Measurements from ENCODE around the gene LGR6.

Gene LGR6

GRCh38 chr1:202173993-202174392 is 19.6 kb upstream of the LGR6 start:
- H3K27ac ChIP-seq (ENCODE audit: extremely low read depth, low read depth, low read length): no peak overlapping the region
- CTCF ChIA-PET: interaction anchor here (0.7 to 2.0 kb wide), 3 partner anchors 9 to 15 kb away, joined by 3 to 6 read pairs (median 3); no protein-coding TSS in a partner anchor

GRCh38 chr1:202176949-202177927 is 16.4 kb upstream of the LGR6 start:
- Histone ChIP-seq H3K9me3 (ENCODE audit: control insufficient read depth, insufficient read depth, low read depth, low read length) (no peaks in the 10 kb centered on the region), H3K27ac (ENCODE audit: extremely low read depth, low read depth, low read length) (no peak overlapping the region), H3K4me3 (ENCODE audit: low read depth, low read length) (no peak overlapping the region), H3K4me1 (ENCODE audit: control insufficient read depth, insufficient read depth, low read length) (no peaks in the 10 kb centered on the region), H3K36me3 (ENCODE audit: control insufficient read depth in 2 of 2, insufficient read depth in 1 of 2, low read length in 2 of 2) (no peaks in the 10 kb centered on the region)
- ChIA-PET POLR2A (no interaction called here), CTCF (interaction anchor here (0.7 to 1.4 kb wide), 5 partner anchors 8 to 42 kb away, joined by 3 to 6 read pairs (median 4); no protein-coding TSS in a partner anchor)
- TF ChIP-seq KLF16 (tag by site-specific recombination; IDR thresholded peaks at IDR 0.05) (no peak), ZNF692 (tag by site-specific recombination; IDR thresholded peaks at IDR 0.05) (peak; percentile 38; the same call in 1 of the 2 replicates)

More at GRCh38 chr1:202173993-202174392, 19.6 kb upstream of the LGR6 start:
- POLR2A ChIA-PET: no interaction called here
- Histone ChIP-seq H3K4me3 (ENCODE audit: low read depth, low read length) (no peak overlapping the region), H3K4me1 (ENCODE audit: control insufficient read depth, insufficient read depth, low read length) (no peaks in the 10 kb centered on the region), H3K36me3 (ENCODE audit: control insufficient read depth in 2 of 2, insufficient read depth in 1 of 2, low read length in 2 of 2) (no peaks in the 10 kb centered on the region), H3K9me3 (ENCODE audit: control insufficient read depth, insufficient read depth, low read depth, low read length) (no peaks in the 10 kb centered on the region)
- no peak for TF ChIP-seq ZNF10 (tag by site-specific recombination; IDR thresholded peaks at IDR 0.05)
- no peak for TF ChIP-seq ZNF792 (tag by site-specific recombination; IDR thresholded peaks at IDR 0.05)
- no peak for TF ChIP-seq HOXA7 (CRISPR knock-in tag; IDR thresholded peaks at IDR 0.05; ENCODE audit: borderline replicate concordance)
- no peak for TF ChIP-seq PRDM1 (tag by site-specific recombination; IDR thresholded peaks at IDR 0.05)
- no peak for TF ChIP-seq ZNF624 (tag by site-specific recombination; IDR thresholded peaks at IDR 0.05)
- TF ChIP-seq IKZF3 (tag by site-specific recombination; IDR thresholded peaks at IDR 0.05): no peak
- TF ChIP-seq ZNF362 (tag by site-specific recombination; IDR thresholded peaks at IDR 0.05): no peak
- no peak for TF ChIP-seq CTCF (tag by site-specific recombination; IDR thresholded peaks at IDR 0.05)

- Histone ChIP-seq H3K27ac (ENCODE audit: extremely low read depth, low read depth, low read length) (no peak overlapping the region), H3K36me3 (ENCODE audit: control insufficient read depth in 2 of 2, insufficient read depth in 1 of 2, low read length in 2 of 2) (no peaks in the 10 kb centered on the region), H3K4me3 (ENCODE audit: low read depth, low read length) (no peak overlapping the region), H3K4me1 (ENCODE audit: control insufficient read depth, insufficient read depth, low read length) (no peaks in the 10 kb centered on the region), H3K9me3 (ENCODE audit: control insufficient read depth, insufficient read depth, low read depth, low read length) (no peaks in the 10 kb centered on the region)
- no peak for TF ChIP-seq SP3 (tag by site-specific recombination; IDR thresholded peaks at IDR 0.05)
- TF ChIP-seq ZNF514 (tag by site-specific recombination; IDR thresholded peaks at IDR 0.05): no peak
- peak; percentile 29; the same call in 1 of the 2 replicates for TF ChIP-seq SCRT2 (tag by site-specific recombination; IDR thresholded peaks at IDR 0.05)
- POLR2A ChIA-PET: no interaction called here
- CTCF ChIA-PET: interaction anchor here (0.6 to 2.2 kb wide), 4 partner anchors 9 to 531 kb away, joined by 3 to 14 read pairs (median 3); no protein-coding TSS in a partner anchor
Measured at GRCh38 chr1:202179828-202180750, 13.5 kb upstream of the LGR6 start.
